Posterior vena cava (tissue), 2 donors: Measurements from ENCODE around the gene SPON1. TPM values are rescaled to one million over a fixed set of nuclear protein-coding genes. Genes with fewer than 3 reads are reported as not detected.
"Not testable (repeated sequence)": the region's sequence is repeated elsewhere in the genome, so short reads cannot be mapped to it uniquely, and the experiment has no call there.

ENCODE experiments used
- DNase-seq: peaks from one replicate; pipeline ENCODE4 v3.0.0-alpha.2; 2020; ENCODE audit warnings: low spot score
- intact Hi-C, 2 donors: fragments of 100-400 bp; cut with DNase I; formaldehyde crosslinking; loops; one replicate each; pipeline versions ENCODE4 v1.14.1 to v1.14.2; 2022 to 2023
- total RNA-seq, 2 donors: library from RNA; stranded (reverse); fragmentation: NEBNext Ultra II Directional; extraction: Animal tissue kit (Norgen Biotek cat#: 25700); gene quantifications; one replicate each; pipeline ENCODE4 v1.2.1, GENCODE V29; 2021
- donor health status: DM: yes; HTN: yes; CAD: no.
- donor health status: DM: yes; HTN: yes; CAD: no.

SPON1 gene
- total RNA-seq, 2 donors from 2014 or later: 71.3 to 131 TPM

DNA sequence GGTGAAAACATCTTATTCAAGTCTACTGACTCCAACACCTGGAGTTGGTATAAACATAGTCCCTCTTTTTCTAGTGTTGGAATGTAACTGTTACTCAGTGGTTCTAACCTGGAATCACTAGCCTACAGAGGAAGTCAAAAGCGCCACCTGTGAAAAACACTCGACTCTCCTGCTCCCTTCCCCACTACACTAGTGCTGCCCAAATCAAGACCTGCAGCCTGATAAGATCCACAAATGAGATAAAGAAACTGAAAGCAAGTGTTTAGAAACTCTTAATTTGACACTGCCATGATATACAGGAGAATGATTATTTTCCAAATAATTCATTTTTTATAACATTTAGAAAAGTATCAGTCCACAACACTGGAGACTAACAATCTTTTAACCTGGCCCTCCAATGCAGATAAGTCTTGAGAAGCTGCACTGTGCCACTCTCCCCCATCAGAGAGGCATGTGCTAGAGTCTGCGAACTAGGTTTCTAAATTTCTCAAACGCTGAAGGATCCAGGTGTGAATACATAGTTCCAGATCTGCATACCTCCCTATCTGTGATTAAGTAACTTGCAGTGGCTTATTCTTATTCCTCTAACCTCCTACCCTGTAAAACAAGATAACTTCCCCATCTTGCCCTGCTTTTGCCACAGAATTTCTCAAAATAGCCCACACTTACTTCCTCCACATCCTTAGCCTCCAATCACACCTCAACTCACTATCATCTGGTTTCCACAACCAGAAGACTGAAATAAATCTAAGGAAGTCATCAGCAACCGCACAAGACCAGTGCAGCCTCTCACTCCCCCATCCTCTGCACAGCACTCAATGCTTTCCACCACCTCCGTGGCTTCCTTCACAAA, 308.4 kb downstream of the SPON1 start:
- no peak for DNase-seq
- intact Hi-C loops: no loop called here

DNA sequence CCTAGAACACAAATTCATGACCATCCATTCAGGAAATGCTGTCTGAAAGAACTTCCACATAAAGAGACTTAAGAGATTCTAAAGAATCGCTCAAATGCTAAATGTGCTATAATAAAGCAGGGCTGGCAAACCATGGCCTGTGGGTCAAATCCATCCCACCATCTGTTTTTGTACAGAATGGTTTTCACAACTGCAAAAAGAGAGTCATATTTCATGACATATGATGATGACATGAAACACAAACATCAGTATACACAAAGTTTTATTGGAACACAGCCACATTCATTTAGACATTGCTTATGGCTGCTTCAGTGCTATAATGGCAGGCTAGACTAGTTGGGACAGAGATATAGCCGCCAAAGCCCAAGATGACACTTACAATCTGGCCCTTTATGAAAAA, 311.4 kb downstream of the SPON1 start:
- intact Hi-C loops: no loop called here
- DNase-seq: no peak

DNA sequence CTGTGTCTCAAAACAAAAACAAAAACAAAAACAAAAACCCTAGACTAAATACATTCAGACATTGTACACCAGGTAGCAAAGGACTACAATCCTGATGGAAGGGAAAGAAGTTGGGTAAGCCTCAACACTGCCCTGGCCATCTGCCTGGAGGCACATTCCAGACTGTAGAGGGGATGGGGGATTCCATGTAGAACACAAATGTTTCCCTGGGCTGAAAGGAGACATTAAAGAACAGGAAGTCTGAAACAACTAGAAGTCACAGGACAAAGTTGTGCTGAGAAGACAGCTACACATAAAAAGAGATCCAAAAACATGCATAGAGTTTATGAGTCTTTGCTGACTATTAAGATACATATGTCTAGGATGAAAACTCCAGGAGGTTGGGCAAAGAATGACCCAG, 312.6 kb downstream of the SPON1 start:
- intact Hi-C loops: no loop called here
- no peak for DNase-seq

DNA sequence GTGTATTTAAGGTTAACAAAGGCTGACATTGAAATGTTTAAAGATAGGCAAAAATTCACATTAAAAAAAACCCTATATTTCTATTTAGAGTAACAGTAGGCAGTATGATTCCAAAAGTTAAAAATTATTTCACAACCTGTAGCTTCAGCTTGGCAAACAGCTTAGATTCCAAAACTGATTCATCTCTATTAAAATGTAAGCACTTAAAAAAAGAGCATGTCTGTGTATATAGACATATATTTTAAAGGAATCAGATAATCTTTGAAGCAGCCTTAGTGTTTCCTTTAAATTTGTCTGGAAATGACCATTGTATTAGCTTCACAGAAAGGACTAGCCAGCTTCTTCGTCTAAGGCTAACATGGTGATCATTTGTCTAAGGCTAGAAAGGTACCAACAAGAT, 316.3 kb downstream of the SPON1 start:
- DNase-seq, intact Hi-C loops: not testable (repeated sequence)

DNA sequence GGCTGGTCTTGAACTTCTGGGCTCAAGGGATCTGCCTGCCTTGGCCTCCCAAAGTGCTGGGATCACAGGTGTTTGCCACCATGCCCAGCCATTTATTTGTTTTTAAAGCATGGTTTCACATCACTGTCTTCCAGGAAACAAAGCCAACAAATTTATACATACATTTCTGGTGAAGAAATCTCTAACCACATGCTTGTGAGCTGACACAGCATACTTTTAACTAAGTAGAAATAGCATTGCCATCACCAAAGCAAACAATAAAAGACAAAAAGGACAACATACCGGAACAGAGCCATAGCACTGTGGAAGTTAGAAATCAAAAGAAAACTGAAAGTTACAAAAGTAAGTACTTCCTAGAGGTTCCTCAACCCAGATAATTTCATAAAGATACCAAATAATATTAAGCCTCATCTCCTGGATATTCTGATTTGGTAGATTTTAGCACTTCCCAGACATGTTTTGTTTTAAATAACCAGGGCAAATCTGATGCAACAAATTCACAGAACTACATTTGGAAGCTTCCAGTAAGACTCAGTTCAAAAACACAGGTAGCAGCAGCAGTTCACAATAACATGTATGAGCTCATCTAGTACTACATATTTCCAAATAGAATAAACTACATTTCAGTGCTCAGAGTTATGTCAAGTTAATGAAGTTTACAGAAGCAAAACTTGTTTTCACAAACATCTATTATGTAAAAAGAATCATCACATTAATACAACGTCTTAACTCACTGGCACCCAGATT, 325.8 kb downstream of the SPON1 start:
- intact Hi-C loops: no loop called here
- no peak for DNase-seq

DNA sequence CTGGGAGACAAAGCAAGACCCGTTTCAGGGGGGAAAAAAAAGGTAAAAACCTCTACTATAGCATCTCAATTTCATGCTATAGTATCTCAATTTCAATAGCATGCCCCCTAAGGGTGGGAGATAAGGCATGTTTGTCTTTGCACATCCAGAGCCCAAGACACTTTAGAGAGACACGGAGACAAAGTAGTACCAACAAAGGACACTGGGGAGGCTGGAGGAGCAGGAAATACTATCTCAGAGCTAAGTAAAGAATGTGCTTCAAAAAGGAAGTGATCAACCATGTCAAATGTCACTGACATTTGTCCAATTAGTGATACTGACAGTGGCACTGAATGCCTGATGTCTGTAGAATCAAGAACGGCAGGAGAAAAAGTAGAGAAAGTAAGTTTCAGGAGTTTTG, 327.9 kb downstream of the SPON1 start:
- DNase-seq: no peak
- intact Hi-C loops: no loop called here

DNA sequence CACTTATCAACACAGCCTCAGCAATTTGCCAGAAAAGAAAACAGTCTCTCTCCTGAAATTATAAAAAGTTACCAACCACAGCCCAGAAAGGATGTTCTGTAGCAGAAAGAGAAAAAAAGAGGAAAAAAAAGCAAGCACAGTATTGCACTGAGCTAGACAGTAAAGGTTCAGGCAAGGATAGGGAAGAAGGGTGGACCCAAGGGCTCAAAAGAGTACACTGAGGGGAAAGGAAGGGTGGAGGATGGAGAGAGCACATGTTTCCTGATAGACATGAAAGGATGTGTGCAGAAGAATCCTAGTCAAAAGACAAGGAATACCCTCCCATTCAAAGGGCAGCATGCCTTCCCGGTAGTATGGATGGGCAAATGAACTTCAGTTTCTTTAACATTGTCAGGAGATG, 337.4 kb downstream of the SPON1 start:
- DNase-seq: no peak
- intact Hi-C loops: loop anchor here (5.0 to 10.0 kb wide), 2 partner anchors 155 to 157 kb away; no protein-coding TSS in a partner anchor

DNA sequence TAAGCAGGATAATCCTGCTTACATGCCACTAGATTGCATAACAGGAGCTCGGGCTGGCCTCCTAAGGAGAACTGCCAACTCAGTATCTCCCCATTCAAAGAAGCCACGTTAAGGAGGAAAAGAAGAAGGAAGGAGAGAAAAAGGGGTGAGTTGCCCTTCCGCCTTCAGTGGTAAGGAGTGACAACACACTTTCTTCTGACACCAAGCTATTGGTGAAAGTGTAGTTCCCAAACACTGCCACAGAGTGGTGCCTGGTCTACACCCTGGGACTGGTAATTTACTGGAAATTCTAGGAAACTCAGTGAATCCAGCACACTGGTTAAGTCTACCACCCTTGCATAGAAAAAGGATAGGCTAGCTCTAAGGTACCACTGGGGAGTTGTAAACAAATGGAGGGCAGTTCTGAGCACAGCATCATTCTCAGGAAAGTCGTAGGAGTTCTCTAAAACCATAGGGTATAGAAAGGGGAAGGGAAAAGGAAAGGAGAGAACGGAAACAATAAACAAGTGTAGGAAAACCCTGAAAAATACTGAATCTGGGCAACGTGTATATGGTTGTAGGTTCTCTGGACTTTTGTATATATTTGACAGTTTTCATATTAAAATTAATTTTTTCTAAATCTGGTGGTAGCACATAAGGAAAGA, 338.3 kb downstream of the SPON1 start:
- intact Hi-C loops: loop anchor here (5.0 to 10.0 kb wide), 2 partner anchors 154 to 157 kb away; no protein-coding TSS in a partner anchor
- no peak for DNase-seq

DNA sequence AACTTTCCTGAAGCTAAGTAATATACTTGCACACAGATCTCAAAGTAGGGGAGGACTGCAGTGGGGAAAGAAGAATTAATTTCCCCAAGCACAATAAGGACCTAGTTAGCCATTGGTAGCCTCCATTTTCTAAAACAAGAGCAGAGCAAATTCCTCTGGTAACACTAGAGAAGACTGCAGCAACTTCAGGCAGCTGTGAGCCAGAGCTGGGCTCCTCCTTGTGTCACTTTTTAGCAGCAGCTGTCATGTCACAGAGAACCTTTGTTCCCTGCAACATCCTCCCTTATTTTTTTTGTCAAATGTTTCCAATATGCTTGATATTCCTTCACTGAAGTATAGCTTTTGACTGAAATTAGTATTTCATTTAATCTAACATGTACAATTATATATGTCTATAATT, 342.1 kb downstream of the SPON1 start:
- intact Hi-C loops: loop anchor here (5.0 to 10.0 kb wide), 2 partner anchors 150 to 153 kb away; no protein-coding TSS in a partner anchor

DNA sequence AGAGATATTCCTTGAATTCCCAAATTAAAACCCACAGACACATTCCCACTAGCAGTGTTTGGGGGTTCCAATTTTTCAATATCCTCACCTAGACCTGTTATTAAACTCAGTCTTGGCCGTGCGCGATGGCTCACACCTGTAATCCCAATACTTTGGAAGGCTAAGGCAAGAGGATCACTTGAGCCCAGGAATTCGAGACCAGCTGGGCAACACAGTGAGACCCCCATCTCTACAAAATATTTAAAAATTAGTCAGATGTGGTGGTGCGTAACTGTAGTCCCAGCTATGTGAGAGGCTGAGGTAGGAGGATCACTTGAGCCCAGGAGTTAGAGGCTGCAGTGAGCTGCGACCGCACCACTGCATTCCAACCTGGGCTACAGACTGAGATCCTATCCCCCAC, 343.1 kb downstream of the SPON1 start:
- intact Hi-C loops: loop anchor here in 1 of 2 donors (5.0 to 10.0 kb wide), 2 partner anchors 149 to 1653 kb away; no protein-coding TSS in a partner anchor
- no peak for DNase-seq

More for the DNA sequence above, 342.1 kb downstream of the SPON1 start:
- no peak for DNase-seq

DNA sequence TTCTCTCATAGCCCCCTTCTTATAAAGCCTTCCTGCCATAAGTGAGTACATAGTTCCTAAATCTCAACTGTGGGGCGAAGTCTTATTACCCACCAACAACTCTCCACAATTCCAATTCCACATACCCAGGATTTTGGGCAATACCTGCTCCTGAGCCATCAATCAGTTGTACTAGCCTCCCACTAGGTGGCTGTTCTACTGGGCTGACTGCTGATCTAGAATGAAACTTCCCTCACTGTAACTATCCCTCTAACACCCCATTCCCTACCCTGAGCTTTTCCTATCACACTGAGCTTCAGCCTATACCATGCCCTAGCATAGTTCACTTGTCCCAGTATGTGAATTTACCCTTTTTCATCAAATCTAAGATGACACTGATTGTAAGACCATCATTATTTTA, 344.0 kb downstream of the SPON1 start:
- intact Hi-C loops: loop anchor here in 1 of 2 donors (5.0 to 10.0 kb wide), 2 partner anchors 148 to 1654 kb away; no protein-coding TSS in a partner anchor
- DNase-seq: no peak

DNA sequence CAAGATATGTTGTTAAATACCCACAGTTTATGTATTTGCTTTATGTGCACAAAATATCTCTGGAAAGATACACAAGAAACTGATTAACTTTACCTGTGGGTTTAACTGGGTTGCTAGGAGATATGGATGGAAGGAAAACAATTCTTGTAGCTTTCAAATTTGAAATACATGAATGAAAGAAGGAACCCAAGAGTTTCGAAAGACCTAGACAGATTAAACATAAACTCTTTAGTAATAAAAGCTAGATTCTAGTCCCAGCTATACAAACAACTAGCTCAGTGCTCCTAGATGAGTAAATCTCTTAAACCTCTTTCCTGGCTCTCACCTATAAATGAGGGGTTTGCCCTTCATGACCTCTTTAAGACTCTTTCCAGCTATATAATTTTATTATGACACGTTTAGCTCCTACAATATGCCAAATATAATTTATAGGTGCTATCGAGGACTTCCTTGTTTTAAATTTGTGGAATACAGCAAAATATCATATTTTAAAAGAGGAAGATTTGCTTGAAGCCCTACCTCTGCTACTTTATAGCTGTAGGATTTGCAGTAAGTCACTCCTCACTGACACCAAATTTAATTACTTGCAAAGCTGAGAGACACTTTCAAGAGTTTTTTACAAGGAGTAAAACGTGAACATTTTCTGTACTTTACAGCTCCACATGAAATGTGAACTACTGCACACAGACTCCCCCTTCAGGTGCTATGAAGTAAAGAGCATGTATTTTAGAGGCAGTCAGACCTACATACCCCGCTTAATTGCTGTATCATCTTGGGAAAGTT, 345.8 kb downstream of the SPON1 start:
- no peak for DNase-seq
- intact Hi-C loops: loop anchor here in 1 of 2 donors (5.0 to 10.0 kb wide), 2 partner anchors 146 to 1656 kb away; no protein-coding TSS in a partner anchor

DNA sequence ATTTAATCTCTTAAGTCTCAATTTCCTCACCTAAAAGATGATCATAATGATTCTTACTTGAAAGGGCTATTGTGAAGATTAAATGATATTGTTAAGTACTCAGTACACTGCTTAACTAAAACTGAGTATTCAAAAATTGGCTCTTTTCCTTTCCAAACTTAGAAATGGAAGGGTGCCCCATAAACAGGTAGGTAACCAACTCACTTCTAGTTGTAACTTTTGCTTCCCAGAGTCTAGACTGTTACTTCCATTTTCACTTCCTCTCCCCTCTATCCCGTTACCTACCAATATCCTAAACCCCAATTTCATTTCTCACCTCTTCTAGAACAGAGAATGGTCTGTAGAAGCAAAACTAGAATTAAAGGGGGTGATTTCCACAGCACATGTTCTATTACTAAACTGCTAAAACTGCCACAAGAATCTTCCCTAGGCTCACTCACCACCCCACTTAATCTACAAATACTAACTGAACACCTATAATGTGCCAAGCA, 346.4 kb downstream of the SPON1 start:
- no peak for DNase-seq
- intact Hi-C loops: loop anchor here in 1 of 2 donors (5.0 to 10.0 kb wide), 2 partner anchors 146 to 1657 kb away; no protein-coding TSS in a partner anchor

DNA sequence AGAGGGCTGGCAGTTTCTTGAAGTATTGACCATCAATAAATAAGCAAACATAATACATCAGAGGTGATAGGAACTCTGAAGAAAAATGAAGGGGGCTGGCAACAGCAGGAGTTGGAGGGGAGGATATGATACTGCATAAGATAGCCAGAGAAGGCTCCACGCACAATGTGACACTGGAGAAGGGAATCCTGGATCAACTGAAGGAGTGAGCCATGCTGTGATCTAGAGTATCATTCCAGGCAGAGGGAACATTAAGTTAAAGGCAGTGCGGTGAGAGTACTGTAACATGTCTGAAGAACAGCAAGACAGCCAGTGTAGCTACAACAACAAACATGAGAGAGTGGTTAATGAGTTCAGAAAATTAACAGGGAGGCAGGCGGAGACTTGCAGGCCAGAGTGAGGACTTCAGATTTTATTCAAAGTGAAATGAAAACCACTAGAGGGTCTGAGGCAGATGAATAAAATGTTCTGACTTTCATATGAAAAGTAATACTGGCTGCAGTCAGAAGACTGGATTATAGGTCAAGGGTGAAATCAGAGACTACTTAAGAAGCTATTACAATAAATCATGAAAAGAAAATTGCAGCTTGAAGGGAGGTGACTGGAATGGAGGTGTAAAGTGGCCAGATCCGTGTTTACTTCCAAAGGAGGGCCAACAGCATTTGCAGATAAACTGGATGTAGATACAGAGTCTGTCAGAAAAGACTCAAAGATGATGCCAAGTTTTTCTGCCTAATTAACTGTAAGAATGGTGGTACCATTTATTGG, 347.1 kb downstream of the SPON1 start:
- DNase-seq: no peak
- intact Hi-C loops: loop anchor here in 1 of 2 donors (5.0 to 10.0 kb wide), 2 partner anchors 145 to 1657 kb away; no protein-coding TSS in a partner anchor

DNA sequence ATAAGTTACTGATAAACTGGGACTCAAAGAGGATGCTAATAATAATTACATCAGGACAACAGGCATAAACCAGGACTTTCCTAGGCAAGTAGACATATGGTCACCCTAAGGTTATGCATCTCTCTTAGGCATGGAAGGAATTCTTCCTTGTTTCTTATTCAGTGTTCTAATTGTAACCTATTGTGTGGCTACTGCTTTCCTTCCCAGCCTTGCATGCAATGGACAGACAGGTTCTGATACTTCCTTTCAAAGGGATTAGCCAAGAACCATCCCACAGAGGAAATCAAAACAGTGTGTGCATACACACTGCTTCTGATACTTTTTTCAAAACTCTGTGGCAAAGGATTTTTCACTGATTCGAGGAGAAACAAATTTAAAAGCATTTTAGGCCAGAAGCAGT, 348.2 kb downstream of the SPON1 start:
- intact Hi-C loops: no loop called here
- DNase-seq: no peak

DNA sequence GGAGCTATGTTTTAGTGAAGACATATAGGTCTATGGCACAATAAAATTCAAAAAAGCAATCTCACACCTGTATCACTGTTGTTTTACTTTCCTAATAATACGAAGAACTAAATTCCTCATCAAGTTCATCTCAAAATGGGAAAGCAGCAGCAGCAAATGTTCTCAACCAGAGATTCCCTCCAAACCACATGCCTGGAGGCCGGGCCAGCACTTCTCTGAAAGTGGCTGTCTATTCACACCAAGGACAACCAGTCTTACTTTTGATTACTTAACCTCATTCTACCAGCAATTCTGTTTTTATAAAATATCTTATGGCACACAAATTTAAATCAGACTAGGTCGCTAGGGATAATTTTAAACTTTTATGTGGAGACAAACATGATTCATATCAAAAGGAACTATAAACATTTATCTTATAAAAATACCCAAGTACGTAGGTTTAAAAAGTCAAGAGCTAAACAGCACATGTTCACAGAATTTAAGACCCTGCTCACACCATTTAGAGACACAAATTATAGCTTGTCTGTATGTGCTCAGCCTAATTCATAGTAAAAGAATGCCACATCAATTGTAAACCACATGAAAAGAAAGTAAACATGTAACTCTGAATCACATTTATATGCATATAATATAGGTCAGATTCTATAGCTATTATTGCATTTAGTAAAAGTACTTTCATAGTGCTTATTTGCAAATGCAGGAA, 350.4 kb downstream of the SPON1 start:
- DNase-seq: no peak
- intact Hi-C loops: no loop called here

DNA sequence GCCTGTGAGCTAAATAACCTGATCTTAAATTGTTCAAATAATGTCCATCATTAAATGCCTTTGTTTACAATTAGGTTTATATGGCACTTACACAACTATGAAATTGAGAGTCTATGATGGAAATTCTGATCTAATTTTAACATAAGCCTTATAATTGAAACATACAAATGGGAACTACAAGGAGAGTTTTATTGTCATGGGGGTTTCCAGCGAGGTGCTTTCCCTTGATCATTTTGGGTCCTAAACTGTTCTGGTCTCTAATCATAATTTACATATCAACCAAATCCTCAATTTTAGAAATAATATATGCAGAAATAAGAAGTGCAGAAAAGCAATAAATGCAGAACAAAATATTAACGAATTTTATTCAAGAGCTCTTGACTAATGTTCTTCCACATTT, 351.6 kb downstream of the SPON1 start:
- DNase-seq: no peak
- intact Hi-C loops: no loop called here
